Measurements from ENCODE around the gene SLC7A10. TPM values are rescaled to one million over a fixed set of nuclear protein-coding genes. Genes with fewer than 3 reads are reported as not detected.
"Not testable (repeated sequence)": the region's sequence is repeated elsewhere in the genome, so short reads cannot be mapped to it uniquely, and the experiment has no call there.

SLC7A10 gene
- total RNA-seq, 1 experiment from 2014 or later: not detected

- no peak for DNase-seq (ENCODE audit: low read depth)
These were observed 13.0 kb upstream of the SLC7A10 start for GRCh38 chr19:33238481-33239149.

DNA sequence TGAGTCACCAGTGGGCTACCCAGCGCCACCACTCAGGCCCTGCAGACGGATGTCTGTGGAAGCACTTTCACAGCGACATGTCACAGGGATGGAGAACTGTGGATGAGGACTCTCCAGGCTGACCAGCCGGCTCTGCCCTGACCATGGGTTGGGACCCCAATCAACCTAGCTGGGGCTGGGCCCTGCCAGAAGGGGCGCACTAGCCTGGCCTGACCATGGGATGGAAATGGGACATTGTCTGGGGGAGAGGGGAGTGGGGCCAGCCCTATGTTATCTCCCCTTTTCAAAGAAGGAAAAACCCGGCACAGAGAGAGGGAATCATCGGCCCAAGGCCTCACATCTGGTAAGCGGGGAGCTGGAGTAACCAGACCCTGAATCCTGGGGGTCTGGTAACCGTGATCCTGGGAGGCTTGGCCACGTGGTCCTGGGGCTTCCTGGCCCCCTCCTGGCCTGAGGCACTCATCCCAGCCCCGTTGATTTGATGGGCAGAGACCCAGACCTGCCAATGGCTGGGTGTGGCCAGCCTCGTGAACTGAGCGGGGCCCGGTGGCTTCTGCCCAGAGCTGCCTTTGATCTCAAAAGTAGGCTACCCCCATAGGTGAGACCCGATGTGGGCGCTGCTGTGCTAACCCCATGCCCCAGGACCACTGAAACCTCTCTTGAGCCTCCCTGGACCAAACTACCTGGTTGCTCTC lies 11.2 kb upstream of the SLC7A10 start:
- DNase-seq (ENCODE audit: low read depth): no peak

GRCh38 chr19:33235996-33236350 lies 10.3 kb upstream of the SLC7A10 start:
- no peak for DNase-seq (ENCODE audit: low read depth)

GRCh38 chr19:33235269-33235995 lies 9.8 kb upstream of the SLC7A10 start:
- DNase-seq (ENCODE audit: low read depth): peak; percentile 48

GRCh38 chr19:33234736-33235135 lies 9.1 kb upstream of the SLC7A10 start:
- DNase-seq (ENCODE audit: low read depth): no peak

GRCh38 chr19:33234092-33234491 lies 8.4 kb upstream of the SLC7A10 start:
- no peak for DNase-seq (ENCODE audit: low read depth)

DNA sequence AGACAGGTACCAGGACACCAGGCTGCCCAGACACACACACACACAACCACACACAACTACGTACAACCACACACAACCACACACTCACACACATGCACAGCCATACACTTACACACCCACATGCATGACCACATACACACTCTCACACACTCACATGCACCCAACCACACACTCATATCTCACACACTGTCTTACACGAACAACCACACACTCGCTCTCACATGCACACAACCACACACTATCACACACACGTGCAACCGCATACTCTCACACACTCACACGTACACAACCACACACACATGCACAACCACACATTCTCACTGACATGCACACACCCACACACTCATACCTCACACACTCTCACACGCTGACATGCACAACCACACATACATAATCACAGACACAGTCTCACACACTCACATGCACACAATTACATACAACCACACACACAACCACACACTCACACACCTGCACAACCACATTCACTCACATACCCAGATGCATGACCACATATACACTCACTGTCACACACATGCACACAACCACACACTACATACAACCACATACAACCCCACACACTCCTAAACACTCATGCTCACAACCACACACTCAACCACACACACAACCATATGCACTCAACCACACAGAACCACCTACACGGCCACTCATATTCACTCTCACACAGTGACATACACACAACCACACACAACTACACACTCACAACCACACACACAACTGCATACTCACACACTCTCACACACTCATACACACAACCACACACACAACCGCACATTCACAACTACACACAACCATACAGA lies 7.6 kb upstream of the SLC7A10 start:
- no peak for DNase-seq (ENCODE audit: low read depth)

GRCh38 chr19:33232656-33233055 lies 7.0 kb upstream of the SLC7A10 start:
- DNase-seq (ENCODE audit: low read depth): no peak

GRCh38 chr19:33231511-33231910 lies 5.9 kb upstream of the SLC7A10 start:
- DNase-seq (ENCODE audit: low read depth): no peak

- no peak for DNase-seq (ENCODE audit: low read depth)
These were observed 4.3 kb upstream of the SLC7A10 start for GRCh38 chr19:33229962-33230361.

DNA sequence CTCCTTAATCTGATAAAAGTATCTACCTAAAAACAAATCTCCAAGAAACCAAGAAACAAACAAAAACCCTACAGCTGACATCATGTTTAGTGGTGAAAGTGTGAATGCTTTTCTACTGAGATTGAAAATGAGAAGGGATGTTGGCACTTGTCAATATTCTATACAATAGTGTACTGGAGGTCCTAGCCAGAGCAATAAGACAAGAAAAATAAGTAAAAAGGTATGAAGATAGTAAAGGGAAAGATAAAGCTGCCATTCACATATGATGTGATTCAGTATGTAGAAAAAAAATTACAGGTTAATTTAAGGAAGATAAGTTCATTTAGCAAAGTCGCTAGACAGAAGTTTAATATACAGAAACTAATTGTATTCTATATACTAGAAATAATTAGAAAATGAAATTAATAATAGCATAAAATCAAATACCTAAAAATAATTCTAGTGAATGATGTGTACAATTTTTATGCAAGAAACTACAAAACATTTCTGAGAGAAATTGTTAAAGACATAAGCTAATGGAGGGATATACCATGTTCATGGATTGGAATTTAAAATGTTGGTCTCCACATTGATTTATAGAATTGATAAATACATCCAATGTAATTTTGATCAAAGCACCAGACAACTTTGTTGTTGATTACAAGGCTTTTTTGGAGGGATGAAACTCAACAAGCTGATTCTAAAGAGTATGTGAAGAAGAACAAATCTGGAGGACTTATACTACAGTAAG lies 2.4 kb upstream of the SLC7A10 start:
- no peak for DNase-seq (ENCODE audit: low read depth)

DNA sequence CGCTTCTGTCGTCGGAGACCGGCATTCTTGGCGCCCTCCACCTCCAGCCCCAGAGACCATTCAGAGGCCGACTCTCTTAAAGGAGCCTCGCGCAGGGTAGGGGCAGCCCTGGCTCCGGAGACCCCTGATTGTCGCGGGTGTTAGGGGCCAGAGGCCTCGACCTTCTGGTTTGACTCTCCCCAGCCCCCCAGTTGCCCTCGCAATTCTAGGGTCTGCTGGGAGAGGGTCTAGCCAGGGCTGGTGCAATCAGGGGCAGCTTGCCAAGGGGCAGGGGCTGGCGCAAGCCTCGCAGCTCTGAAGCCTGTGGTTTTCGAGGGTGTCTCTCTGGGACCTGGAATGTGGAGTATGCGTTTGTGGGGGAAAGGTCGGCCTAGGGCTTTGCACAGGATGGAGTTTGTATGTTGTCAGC lies 1.6 kb upstream of the SLC7A10 start:
- DNase-seq (ENCODE audit: low read depth): no peak

DNA sequence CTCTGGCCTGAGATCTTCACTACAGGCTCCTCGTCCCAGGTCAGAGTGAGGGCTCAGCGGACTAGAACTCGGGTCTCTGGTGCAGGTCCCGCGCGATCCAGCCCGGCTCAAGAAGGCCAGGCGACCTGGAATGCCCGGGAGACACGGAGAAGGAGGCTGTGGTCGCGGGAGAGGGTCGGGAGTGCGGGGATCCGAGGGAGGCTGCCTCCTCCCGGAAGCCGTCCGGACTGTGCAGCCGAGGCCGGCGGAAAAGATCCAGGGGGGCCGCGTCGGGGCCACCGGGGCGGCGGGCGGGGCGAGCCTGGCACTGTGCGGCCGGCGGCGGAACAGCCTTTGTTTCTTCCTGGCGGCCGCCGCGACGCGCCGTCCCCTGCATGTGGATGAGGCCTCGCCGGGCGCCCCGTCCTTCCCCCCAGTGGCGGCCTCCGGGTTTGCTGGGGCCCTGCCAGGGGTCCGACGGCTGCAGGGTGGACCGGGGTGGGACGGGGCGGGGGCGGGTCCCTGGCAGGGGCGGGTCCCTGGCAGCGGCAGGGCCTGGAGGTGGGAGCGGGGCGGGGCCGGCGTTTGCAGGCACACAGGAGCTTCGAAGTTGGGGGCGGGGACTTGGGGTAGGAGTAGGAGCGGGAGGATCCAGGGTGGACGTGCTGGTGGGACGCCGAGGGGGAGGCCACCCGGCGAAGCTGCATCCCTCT lies 1.0 kb upstream of the SLC7A10 start:
- no peak for DNase-seq (ENCODE audit: low read depth)

DNA sequence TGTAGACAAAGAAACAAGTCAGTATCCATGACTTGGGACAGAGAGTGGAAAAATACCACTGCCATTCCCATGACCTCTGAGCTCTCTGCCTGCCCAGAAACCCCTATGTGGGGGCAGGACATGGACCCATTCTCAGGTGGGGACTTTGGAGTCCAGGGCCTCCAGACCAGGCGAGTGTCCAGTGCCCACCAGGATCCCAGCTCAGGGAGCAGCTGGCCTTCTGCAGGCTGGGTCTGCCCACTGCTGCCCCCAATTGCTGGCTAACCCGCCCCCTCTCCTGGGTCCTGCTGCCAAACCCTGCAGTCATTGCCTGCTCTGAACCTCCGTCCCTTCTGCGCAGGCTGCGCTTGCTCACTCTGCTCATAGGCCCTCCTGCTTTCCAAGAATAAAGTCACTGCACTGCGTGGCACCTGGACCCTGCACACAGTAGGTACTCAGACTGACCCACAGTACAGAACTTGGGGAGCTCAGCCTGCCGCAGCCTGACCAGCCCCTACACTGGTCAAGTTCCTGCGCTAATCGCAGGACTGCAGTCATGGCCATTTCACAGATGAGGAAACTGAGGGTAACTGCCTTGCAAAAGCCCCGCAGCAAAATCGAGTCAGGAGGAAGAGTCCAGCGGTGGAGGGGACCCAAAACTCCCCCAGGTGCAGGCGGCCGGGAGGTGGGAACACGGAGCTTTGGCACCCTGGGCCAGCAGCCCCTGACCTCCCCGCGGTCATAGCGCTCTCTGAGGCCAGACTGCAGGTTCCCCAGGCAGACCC lies 774 bp downstream of the SLC7A10 start:
- no peak for DNase-seq (ENCODE audit: low read depth)

- not testable (repeated sequence) for DNase-seq (ENCODE audit: low read depth)
These were observed 3.4 kb downstream of the SLC7A10 start for GRCh38 chr19:33222255-33222654.

DNA sequence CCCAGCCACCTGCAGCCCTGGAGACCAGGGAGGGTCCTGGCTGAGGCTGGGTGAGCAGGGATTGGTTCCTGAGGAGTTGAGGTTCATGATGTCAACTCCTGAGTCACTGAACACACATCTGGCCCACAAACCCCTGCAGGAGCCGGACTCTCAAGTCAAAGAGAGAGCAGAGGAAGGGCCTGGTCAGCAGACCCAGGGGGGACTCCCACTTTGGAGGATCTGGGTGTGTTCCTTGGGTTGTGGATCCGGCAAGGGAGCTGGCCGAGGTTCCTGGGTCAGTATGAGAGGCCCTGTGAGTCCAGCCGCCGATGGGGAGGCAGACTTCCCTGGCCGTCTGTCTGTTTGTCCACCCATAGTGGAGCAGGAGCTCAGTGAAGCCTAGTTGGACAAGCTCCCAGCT lies 4.0 kb downstream of the SLC7A10 start:
- DNase-seq (ENCODE audit: low read depth): no peak

GRCh38 chr19:33220735-33221134 lies 4.9 kb downstream of the SLC7A10 start:
- no peak for DNase-seq (ENCODE audit: low read depth)

DNA sequence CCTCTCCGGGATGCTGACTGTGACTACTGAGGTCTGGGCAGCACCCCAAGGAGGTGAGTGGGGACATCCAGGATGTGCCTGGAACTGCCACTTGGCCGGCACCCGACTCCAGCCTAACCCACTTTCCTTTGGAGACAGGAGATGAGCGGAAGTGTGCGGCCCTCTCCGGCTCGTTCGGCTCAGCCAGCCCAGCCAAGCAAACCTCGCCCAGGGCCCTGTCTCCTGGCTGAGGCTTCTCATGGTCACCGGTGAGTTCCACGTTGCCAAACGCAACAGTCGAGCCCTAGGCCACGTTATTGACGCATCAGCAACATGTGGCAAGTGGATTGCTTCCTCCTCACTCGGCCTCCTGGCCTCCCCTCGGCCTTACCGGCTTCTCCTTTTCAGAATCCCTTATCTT lies 5.5 kb downstream of the SLC7A10 start:
- DNase-seq (ENCODE audit: low read depth): no peak

- no peak for DNase-seq (ENCODE audit: low read depth)
These were observed 6.3 kb downstream of the SLC7A10 start for GRCh38 chr19:33219261-33219815.

DNA sequence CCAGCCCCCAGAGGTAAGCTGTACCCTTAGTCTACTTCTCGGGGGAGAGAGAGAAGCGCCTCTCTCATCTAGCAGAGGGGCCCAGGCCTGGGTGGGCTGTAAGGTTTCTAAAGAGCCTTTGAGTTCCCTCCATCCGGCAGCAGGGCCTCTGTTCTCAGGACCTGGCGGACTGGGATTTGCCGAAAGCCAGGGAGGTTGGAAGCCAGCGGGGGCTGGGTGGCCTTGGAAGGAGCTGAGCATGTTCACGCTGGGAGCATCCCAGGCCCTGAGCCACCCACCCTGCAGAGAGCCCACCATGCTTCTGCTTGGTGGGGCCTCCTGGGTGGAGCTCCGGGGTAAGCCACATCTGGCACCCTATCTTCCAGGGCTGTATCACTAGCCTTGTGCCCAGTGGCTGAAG lies 7.8 kb downstream of the SLC7A10 start:
- DNase-seq (ENCODE audit: low read depth): no peak
